NCI-H146 treated with DMSO at 0.1 percent for 48 hours (cell line): ENCODE results near the gene RAB5IF.

ENCODE experiments used
- DNase-seq: peaks from one replicate; lab custom pipeline; 2025; ENCODE audit not compliant: unreplicated experiment; lab: John Stamatoyannopoulos, UW

RAB5IF gene

DNA sequence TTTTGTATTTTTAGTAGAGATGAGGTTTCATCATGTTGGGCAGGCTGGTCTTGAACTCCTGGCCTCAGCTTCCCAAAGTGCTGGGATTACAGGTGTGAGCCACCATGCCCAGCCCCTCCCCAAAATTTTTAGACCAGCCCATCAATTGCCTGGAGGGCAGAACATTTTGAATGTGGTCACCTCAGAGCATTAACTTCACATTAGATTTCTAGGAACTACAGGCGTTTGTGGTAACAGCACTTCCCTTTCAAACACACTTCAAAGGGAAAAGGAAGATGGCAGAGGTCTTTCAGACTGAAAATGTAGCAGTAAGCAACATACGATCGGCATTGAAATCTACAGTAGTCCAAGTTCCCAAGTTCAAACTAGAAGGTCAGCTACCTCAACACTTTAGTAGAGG is 52.7 kb downstream of the RAB5IF start:
- no peak for DNase-seq
